Thymus (tissue), 11 donors: ENCODE data around the gene ASAP3. TPM values are rescaled to one million over a fixed set of nuclear protein-coding genes. Genes with fewer than 3 reads are reported as not detected.
"Not testable (repeated sequence)": the region's sequence is repeated elsewhere in the genome, so short reads cannot be mapped to it uniquely, and the experiment has no call there.

Experiments
- DNase-seq, 9 donors: peaks; one replicate each; pipeline ENCODE4 v3.0.0-alpha.2; 2013; ENCODE audit warnings: low spot score in 9 of 9, low read depth in 6 of 9, missing footprints in 1 of 9
- H3K27ac ChIP-seq, 2 donors: one replicate each; pipeline ENCODE4 v1.5.1; 2013; ENCODE audit warnings: control low read depth in 1 of 2, low read depth in 1 of 2, low read length in 1 of 2, mild to moderate bottlenecking in 1 of 2, moderate library complexity in 1 of 2
- H3K27me3 ChIP-seq, 2 donors: one replicate each; pipeline ENCODE4 v1.5.1; 2013; ENCODE audit warnings: low read length in 1 of 2; ENCODE audit not compliant: control insufficient read depth in 2 of 2, insufficient read depth in 1 of 2
- H3K36me3 ChIP-seq, 2 donors: one replicate each; pipeline ENCODE4 v1.5.1; 2013; ENCODE audit warnings: low read length in 1 of 2, mild to moderate bottlenecking in 1 of 2, moderate library complexity in 1 of 2; ENCODE audit not compliant: control insufficient read depth in 2 of 2, insufficient read depth in 2 of 2
- H3K4me1 ChIP-seq, 2 donors: one replicate each; pipeline ENCODE4 v1.5.1; 2013; ENCODE audit warnings: low read length in 2 of 2; ENCODE audit not compliant: control insufficient read depth in 2 of 2, insufficient read depth in 2 of 2
- H3K4me3 ChIP-seq, 2 donors: one replicate each; pipeline ENCODE4 v1.5.1; 2013; ENCODE audit warnings: low read length in 2 of 2, control low read depth in 1 of 2, mild to moderate bottlenecking in 1 of 2
- H3K9me3 ChIP-seq, 2 donors: one replicate each; pipeline ENCODE4 v1.5.1; 2013; ENCODE audit warnings: low read length in 1 of 2, mild to moderate bottlenecking in 1 of 2; ENCODE audit not compliant: control insufficient read depth in 2 of 2, insufficient read depth in 1 of 2
- WGBS: extraction: QIAGEN DNeasy Blood & Tissue Kit; methylation state at CpG from one replicate; pipeline ENCODE4 v1.1.7; 2013; 5-methylcytosine and 5-hydroxymethylcytosine counted together
- polyA plus RNA-seq: library from polyadenylated mRNA; stranded (reverse); fragments of 200-250 nt; gene quantifications from one replicate; pipeline ENCODE4 v1.2.3, GENCODE V29; 2013
- total RNA-seq: library from RNA; stranded (reverse); fragments of 120-200 nt; gene quantifications from one replicate; pipeline ENCODE4 v1.2.4, GENCODE V29; 2013
- donor health status: healthy.

The ASAP3 gene
- total and polyA plus RNA-seq, 2 donors: 4.1 to 10.4 TPM

- H3K27ac ChIP-seq: no peak overlapping the region
- peaks cover 24 to 39% of the 10 kb centered on the region in 2 donors for H3K4me1 ChIP-seq
- H3K4me3 ChIP-seq: no peak overlapping the region
- DNase-seq: no peak
- no peaks in the 10 kb centered on the region for H3K9me3 ChIP-seq
- no peaks in the 10 kb centered on the region for H3K27me3 ChIP-seq
- peaks cover 37 to 90% of the 10 kb centered on the region in 2 donors for H3K36me3 ChIP-seq
- WGBS: 99% methylated on average over 16 of the region's 16 CpGs
Measured at GRCh38 chr1:23521588-23521987, 37.6 kb upstream of the ASAP3 start.

DNA sequence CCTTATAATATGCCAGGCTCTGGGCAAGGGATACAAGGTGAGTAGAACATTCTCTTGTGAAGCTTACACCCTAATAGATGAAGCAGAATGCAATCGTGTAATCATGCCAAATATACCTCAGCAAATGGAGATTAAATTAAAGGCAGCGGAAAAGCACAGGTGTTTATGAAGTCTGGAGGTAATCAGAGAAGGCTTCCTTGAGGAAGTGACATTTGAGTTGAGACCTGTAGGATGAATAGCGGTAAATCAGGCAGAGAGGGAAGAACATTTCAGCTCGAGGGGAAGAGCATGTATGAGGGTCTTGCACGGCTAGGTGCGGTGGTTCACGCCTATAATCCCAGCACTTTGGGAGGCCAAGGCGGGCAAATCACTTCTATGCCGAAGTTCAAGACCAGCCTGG, 33.6 kb upstream of the ASAP3 start:
- no peaks in the 10 kb centered on the region for H3K4me1 ChIP-seq
- DNase-seq: no peak
- H3K9me3 ChIP-seq: no peaks in the 10 kb centered on the region
- H3K27ac ChIP-seq: no peak overlapping the region
- H3K36me3 ChIP-seq: peaks cover 75 to 94% of the 10 kb centered on the region in 2 donors
- no peaks in the 10 kb centered on the region for H3K27me3 ChIP-seq
- H3K4me3 ChIP-seq: no peak overlapping the region
- 97% methylated on average over 9 of the region's 9 CpGs for WGBS

GRCh38 chr1:23515905-23516304, 31.9 kb upstream of the ASAP3 start:
- WGBS: 98% methylated on average over 4 of the region's 4 CpGs
- H3K27ac ChIP-seq: no peak overlapping the region
- DNase-seq: no peak
- H3K36me3 ChIP-seq: peaks cover 77 to 94% of the 10 kb centered on the region in 2 donors
- no peaks in the 10 kb centered on the region for H3K27me3 ChIP-seq
- H3K4me3 ChIP-seq: no peak overlapping the region
- no peaks in the 10 kb centered on the region for H3K9me3 ChIP-seq
- no peaks in the 10 kb centered on the region for H3K4me1 ChIP-seq

GRCh38 chr1:23514111-23514679, 30.2 kb upstream of the ASAP3 start:
- Histone ChIP-seq H3K4me1 (no peaks in the 10 kb centered on the region), H3K27ac (no peak overlapping the region), H3K36me3 (peaks cover 92 to 95% of the 10 kb centered on the region in 2 donors), H3K27me3 (no peaks in the 10 kb centered on the region), H3K9me3 (no peaks in the 10 kb centered on the region), H3K4me3 (no peak overlapping the region)
- DNase-seq: no peak
- 95% methylated on average over 3 of the region's 3 CpGs for WGBS

DNA sequence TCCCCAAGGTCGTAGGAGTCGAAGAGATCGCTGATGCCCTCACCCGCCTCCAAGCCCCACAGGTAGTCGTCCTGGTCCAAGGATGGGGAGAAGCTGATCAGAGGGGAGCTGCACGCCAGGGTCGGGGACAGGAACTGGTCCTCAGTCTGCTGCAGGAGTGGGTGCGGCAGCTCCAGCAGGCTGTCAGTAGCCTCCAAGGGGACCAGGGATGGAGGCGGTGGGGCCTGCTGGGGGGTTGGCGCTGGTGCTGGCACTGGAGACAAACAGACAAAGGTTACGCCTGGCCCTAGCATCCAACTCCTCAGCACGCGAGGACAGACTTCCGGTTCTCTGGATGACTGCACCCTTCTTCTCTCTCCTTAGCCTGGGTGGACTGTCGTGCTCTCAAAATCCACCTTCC, 25.9 kb upstream of the ASAP3 start:
- no peak overlapping the region for H3K27ac ChIP-seq
- no peaks in the 10 kb centered on the region for H3K27me3 ChIP-seq
- no peak for DNase-seq
- no peaks in the 10 kb centered on the region for H3K4me1 ChIP-seq
- WGBS: 98% methylated on average over 15 of the region's 15 CpGs
- H3K36me3 ChIP-seq: peaks cover 88 to 97% of the 10 kb centered on the region in 2 donors
- H3K4me3 ChIP-seq: no peak overlapping the region
- H3K9me3 ChIP-seq: no peaks in the 10 kb centered on the region

DNA sequence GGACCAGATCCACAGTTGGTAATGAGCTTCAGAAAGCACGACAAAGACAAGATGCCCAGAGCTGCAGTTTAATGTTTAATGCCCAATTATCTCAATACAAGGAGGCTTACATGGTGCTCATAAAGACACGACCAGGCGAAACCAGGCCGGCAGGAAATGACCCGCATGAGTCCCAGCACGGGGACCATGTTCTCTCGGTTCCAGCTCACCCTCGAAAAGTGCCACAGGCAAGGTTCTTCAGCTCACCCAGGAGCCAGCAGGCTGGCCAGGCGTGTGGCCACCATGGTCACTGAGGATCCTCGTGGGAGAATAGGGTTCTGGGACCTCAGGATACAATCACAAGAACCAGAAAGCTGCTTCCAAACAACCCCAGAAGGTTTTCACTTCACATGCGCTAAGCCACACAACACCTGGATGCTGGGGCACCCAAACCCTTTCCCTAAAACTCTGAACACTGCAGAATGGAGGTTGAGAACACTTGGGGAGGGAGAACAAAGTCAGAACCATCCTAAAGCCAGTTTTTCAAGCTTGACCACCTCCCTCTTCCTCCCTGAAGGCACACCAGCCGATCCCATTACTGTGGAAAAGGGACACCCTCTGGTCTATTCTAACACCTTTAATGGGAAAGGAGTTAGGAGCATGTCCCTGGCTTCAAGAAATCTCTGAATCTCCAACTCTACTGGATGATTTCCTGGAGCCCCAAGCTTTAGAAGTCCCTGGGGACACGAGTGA, 22.6 kb upstream of the ASAP3 start:
- WGBS: 97% methylated on average over 13 of the region's 13 CpGs
- H3K4me1 ChIP-seq: no peaks in the 10 kb centered on the region
- no peak overlapping the region for H3K4me3 ChIP-seq
- no peak for DNase-seq
- H3K27ac ChIP-seq: no peak overlapping the region
- no peaks in the 10 kb centered on the region for H3K27me3 ChIP-seq
- no peaks in the 10 kb centered on the region for H3K9me3 ChIP-seq
- H3K36me3 ChIP-seq: peaks cover 58 to 66% of the 10 kb centered on the region in 2 donors

GRCh38 chr1:23505851-23506250, 21.9 kb upstream of the ASAP3 start:
- H3K9me3 ChIP-seq: no peaks in the 10 kb centered on the region
- H3K4me1 ChIP-seq: no peaks in the 10 kb centered on the region
- no peak overlapping the region for H3K4me3 ChIP-seq
- peaks cover 51 to 59% of the 10 kb centered on the region in 2 donors for H3K36me3 ChIP-seq
- no peak for DNase-seq
- no peaks in the 10 kb centered on the region for H3K27me3 ChIP-seq
- WGBS: 96% methylated on average over 6 of the region's 6 CpGs
- no peak overlapping the region for H3K27ac ChIP-seq

GRCh38 chr1:23504156-23504555, 20.2 kb upstream of the ASAP3 start:
- H3K4me1 ChIP-seq, H3K27me3 ChIP-seq, H3K27ac ChIP-seq, H3K9me3 ChIP-seq, DNase-seq, H3K4me3 ChIP-seq: not testable (repeated sequence)
- 92% methylated on average over 23 of the region's 24 CpGs for WGBS
- peaks cover 34 to 42% of the 10 kb centered on the region in 2 donors for H3K36me3 ChIP-seq

DNA sequence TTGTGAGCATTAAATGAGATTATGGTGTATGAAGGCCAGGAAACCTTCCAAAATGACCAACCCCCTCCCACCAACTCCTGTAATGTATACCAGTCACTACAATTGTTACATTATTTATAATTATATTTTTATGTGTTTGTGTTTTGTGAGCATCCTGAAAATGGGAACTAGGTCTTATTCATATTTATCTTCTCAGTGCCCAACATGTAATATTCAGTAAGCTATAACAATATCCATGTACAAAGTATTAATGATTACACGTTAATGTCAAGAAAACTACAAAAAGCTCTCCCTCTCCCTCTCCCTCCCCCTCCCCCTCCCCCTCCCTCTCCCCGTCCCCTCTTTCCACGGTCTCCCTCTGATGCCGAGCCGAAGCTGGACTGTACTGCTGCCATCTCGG, 19.0 kb upstream of the ASAP3 start:
- no peak overlapping the region for H3K4me3 ChIP-seq

More for the DNA sequence above, 19.0 kb upstream of the ASAP3 start:
- DNase-seq: no peak
- Histone ChIP-seq H3K4me1 (no peaks in the 10 kb centered on the region), H3K27ac (no peak overlapping the region), H3K27me3 (no peaks in the 10 kb centered on the region), H3K36me3 (peaks cover 23 to 30% of the 10 kb centered on the region in 2 donors), H3K9me3 (no peaks in the 10 kb centered on the region)
- WGBS: 83% methylated on average over 3 of the region's 6 CpGs
